HG03342 (cell line): ENCODE results near the gene SPATA6L.

Experiments
- ATAC-seq: cut with Tn5 transposase; IDR thresholded peaks from one replicate; pipeline ENCODE4 v1.9.1; 2021; ENCODE audit warnings: mild to moderate bottlenecking, moderate library complexity; ENCODE audit not compliant: unreplicated experiment

Gene SPATA6L

DNA sequence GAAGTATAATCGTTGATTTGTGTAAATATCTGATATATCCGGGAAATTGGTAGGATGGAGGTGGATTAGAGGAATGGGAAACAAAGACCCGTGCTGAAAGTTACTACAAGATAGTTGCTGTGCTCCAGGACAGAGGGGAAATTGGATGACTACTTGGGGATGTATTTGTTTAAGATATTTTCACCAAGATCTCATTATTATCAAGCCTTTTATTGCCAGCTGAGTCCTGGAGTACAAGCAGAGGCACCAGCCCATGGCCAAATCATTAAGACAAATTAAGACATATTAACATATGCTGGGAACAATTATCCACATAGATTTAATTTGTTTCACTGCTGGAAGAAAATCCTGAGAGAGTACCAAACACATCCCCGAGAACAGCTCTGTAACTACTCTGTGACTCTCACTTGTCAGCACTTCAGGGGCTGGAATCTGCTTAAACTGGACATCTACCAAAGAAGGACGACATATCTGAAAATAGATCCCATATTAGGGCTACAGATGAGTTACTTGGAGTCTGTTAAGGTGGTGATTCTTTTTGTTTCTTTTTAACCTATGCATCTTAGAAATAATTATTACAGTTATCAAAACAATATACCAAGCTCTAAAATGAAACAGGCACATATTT, 107.8 kb downstream of the SPATA6L start:
- ATAC-seq, result no peak

DNA sequence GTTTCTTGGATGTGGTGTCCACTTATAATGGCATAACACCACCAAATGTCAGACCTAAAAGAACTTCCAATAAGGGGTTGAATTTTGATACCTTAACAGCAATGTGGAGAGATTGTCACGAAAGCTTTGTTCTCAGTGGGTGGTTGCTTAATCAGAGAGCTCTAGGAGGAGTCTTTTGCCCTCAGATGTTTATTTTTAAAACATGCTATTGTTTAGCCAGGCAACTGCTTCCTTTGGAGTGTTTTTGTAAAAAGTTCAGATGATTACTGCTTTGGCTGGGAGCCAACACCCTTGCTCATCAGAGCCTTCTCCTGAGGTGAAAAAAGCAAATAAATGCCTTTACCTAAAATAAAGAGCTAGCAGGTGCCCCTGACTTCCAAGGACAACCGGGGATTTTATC, 111.0 kb downstream of the SPATA6L start:
- no peak for ATAC-seq

DNA sequence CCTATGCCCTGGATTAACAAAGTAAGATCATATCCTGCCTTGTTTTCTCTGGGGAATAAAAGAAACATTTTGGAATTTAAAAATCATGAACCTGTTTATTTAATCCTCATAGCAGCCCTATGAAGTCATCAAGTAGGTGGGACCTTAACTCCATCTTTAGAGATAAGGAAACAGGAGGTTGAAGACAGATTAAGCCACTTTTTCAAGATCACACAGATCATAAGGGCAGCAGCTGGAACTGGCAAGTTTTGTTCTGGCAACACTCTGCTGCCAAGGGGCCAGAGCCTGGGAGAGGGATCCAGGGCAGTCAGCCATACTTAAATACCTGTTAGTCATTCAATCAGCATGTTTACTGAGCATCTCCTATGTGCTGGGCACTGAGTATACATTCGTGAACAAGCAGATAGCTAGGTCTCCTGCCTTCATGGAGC, 112.3 kb downstream of the SPATA6L start:
- ATAC-seq, result no peak

DNA sequence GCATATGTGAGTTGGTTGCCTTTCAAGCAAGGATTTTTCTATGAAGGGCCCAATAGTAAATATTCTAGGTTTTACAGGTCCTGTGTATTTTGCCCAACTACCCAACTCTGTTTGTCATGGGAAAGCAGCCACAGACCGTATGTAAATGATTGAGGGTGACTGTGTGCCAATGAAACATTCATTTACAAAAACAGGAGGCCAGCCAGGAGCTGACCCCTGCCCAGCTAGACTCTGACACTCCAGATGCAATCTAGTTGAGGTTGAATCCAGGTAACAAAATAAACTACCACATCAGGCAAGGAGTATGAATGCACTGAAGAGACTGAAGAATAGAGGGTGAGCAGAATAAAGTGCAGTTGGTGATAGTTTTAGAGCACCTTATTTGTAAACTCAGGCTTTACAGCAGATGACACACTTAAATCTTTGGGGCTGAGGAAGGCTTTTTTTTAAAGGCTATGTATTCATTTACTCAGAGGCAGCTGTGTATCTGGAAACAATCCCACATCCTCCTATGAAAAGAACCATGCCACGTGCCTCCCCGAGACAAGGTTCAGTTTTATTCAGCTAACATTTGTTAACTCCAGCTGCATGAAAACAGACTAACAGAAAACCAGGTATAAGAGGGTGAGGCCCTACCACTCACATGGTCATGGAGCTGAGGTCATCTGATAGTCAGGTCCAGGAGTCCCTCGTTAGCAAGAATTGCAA, 115.3 kb downstream of the SPATA6L start:
- no peak for ATAC-seq

GRCh38 chr9:4549751-4550295, 116.5 kb downstream of the SPATA6L start:
- no peak for ATAC-seq

DNA sequence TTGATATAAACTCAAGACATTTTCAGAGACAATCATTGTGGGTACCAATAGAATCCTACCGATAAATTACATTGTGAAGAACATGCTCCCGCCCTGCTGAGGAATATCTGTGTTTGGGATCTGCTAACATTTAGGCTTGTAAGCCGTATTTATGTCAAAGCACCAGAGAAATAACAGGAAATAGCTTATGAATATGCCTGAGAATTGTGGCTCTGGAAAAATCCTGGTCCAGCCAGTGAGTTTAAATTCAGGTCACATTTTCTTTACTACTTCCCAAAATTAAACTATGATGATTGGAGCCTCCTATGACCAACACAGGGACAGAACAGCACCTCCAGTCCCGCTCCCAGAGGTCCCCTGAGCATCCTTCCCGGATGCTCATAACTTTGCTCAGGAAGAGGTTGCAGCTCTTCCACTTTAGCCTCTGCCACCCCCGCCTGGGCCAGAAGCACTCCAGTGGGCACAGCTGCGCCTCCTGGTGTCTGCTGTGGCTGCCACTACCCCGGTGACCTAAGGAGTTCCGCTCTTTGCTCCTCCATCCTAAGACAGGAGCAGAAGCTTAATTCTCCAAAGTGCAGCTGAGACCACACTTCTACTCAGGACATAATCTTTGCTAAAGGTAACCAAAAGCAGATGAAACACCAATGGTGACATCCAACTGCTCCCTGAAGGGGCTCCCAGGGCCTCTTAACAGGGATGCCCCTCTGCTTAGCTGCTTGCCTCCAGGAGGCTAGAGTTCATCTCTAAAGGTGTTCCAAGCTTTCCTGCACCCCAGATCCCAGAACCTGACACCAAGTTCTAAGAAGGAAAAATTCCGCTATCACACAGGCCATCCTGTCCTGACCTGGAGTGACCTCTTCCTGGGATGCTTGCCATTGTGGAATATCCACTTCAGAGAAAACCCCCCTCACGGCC, 117.2 kb downstream of the SPATA6L start:
- no peak for ATAC-seq
